ENCODE results near the gene HHATL. TPM values are rescaled to one million over a fixed set of nuclear protein-coding genes. Genes with fewer than 3 reads are reported as not detected.

Gene HHATL
- total RNA-seq, 1 donor from 2014 or later = not detected

DNA sequence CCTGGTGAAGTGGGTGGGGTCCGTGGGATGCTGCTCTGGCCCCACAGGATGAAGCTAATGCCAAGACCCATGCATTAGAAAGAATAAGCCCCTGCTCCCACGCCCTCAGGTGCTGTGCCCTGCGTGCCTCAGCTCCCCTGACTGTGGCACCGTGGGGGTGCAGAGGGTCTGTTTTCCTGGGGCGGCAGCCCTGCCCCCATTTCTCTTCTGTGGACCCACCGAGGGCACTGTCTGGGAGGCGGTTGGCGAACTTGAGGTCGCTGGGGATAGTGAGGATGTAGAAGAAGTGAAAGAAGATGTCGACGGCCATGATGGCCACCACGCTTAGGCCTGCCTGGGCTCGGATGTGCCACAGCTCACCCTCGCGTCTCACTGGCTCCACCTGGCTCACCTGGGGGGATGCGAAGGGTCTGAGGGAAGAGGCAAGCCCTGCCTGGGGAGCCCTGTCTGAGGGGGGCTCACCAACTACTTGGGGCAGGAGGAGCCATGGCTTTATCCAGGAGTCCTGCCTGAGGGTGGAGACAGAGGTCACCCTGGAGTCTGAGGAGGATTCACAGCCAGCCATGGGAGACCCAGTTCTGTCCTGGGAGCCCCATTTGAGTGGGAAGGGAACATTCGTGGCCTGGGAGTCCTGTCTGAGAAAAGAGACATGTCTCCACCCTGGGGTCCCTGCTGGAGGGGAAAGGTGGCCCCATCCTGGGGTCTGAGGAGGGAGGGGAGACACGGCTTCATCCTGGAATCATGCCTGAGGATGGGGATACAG lies 5.1 kb downstream of the HHATL start:
- TF ChIP-seq CTCF (IDR thresholded peaks at IDR 0.05) = no peak
- no peaks in the 10 kb centered on the region for H3K4me1 Mint-ChIP-seq (ENCODE audit: unreplicated experiment)
- H3K9me3 Mint-ChIP-seq (ENCODE audit: unreplicated experiment) = no peaks in the 10 kb centered on the region
- peak; percentile 78 for DNase-seq (ENCODE audit: extremely low spot score, unreplicated experiment)
- no peaks in the 10 kb centered on the region for H3K36me3 Mint-ChIP-seq (ENCODE audit: unreplicated experiment)
- no peaks in the 10 kb centered on the region for H3K27me3 Mint-ChIP-seq (ENCODE audit: unreplicated experiment)
- no peak overlapping the region for H3K27ac Mint-ChIP-seq (ENCODE audit: unreplicated experiment)
- H3K4me3 Mint-ChIP-seq (ENCODE audit: unreplicated experiment) = no peak overlapping the region

- Mint-ChIP-seq H3K27me3 (ENCODE audit: unreplicated experiment) (no peaks in the 10 kb centered on the region), H3K4me1 (ENCODE audit: unreplicated experiment) (no peaks in the 10 kb centered on the region), H3K9me3 (ENCODE audit: unreplicated experiment) (no peaks in the 10 kb centered on the region), H3K27ac (ENCODE audit: unreplicated experiment) (no peak overlapping the region), H3K4me3 (ENCODE audit: unreplicated experiment) (no peak overlapping the region), H3K36me3 (ENCODE audit: unreplicated experiment) (no peaks in the 10 kb centered on the region)
- peak; percentile 79 for DNase-seq (ENCODE audit: extremely low spot score, unreplicated experiment)
- TF ChIP-seq CTCF (IDR thresholded peaks at IDR 0.05) = no peak
Observed at GRCh38 chr3:42696356-42697288, 6.0 kb downstream of the HHATL start.

GRCh38 chr3:42694366-42694765 lies 8.2 kb downstream of the HHATL start:
- H3K4me1 Mint-ChIP-seq (ENCODE audit: unreplicated experiment) = no peaks in the 10 kb centered on the region
- peaks cover 12% of the 10 kb centered on the region for H3K27me3 Mint-ChIP-seq (ENCODE audit: unreplicated experiment)
- DNase-seq (ENCODE audit: extremely low spot score, unreplicated experiment) = no peak
- H3K36me3 Mint-ChIP-seq (ENCODE audit: unreplicated experiment) = no peaks in the 10 kb centered on the region
- no peak overlapping the region for H3K27ac Mint-ChIP-seq (ENCODE audit: unreplicated experiment)
- no peaks in the 10 kb centered on the region for H3K9me3 Mint-ChIP-seq (ENCODE audit: unreplicated experiment)
- no peak for TF ChIP-seq CTCF (IDR thresholded peaks at IDR 0.05)
- no peak overlapping the region for H3K4me3 Mint-ChIP-seq (ENCODE audit: unreplicated experiment)

- no peak overlapping the region for H3K4me3 Mint-ChIP-seq (ENCODE audit: unreplicated experiment)
- H3K27ac Mint-ChIP-seq (ENCODE audit: unreplicated experiment) = no peak overlapping the region
- peaks cover 17% of the 10 kb centered on the region for H3K27me3 Mint-ChIP-seq (ENCODE audit: unreplicated experiment)
- DNase-seq (ENCODE audit: extremely low spot score, unreplicated experiment) = no peak
- H3K9me3 Mint-ChIP-seq (ENCODE audit: unreplicated experiment) = no peaks in the 10 kb centered on the region
- no peak for TF ChIP-seq CTCF (IDR thresholded peaks at IDR 0.05)
- no peaks in the 10 kb centered on the region for H3K4me1 Mint-ChIP-seq (ENCODE audit: unreplicated experiment)
- H3K36me3 Mint-ChIP-seq (ENCODE audit: unreplicated experiment) = no peaks in the 10 kb centered on the region
Observed at GRCh38 chr3:42693530-42693930, 9.1 kb downstream of the HHATL start.

Data from osteocyte (in vitro differentiated cells).